CD4-positive, alpha-beta T cell treated with Interleukin-6 for 4 hours (primary cell): ENCODE results near the gene KLHL14.

Experiments
- DNase-seq: peaks from one replicate; pipeline ENCODE4 v3.0.0-alpha.2; 2020; ENCODE audit warnings: mixed read lengths

Gene KLHL14

DNA sequence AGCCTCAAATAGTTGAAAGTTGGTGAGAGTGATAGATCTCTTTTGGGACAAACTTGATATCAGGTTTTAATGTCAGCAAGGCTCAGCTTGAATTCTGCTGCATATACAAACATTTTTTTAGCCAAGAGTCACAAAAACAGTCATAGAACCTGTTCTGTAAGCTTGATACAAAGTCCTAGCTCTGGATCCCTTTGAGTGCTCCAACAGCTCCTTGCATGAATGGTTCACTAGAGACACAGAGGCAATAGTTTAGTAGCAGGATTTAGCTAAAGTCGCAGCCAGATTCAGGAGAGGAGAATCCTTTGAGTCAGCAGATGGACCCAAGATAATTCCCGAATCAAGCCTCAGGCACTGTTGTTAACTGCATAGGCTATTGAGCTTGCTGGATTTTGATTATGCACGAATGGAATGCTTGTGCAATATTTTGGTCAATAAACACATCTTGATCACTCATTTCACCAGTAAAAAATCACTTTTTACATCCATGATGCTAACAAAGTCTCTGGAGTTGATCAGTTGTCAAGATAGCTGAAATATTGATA, 148.6 kb downstream of the KLHL14 start:
- no peak for DNase-seq

DNA sequence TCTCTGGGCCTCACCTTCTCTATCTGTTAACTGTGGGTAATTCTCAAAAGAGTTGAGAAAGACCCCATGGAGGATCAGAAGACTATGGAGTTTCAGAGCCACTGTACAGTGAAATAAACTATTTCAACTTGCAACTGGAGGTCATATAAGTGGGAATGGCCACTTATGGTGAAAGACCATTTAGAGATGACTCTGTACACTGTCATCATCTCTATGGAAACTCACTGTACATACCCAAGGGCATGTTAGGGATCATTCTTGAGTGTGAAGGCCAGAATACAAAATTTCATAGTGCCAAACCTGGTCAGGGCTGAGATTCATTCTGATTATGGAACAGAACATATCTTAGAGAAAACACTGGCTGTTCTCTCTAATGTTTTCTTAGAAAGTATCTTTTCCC, 149.3 kb downstream of the KLHL14 start:
- no peak for DNase-seq
